Smooth muscle cell of the umbilical artery (primary cell): ENCODE results near the gene PCDHGA9. TPM values are rescaled to one million over a fixed set of nuclear protein-coding genes. Genes with fewer than 3 reads are reported as not detected.

Experiments
- total RNA-seq: library from RNA; depleted of rRNA; stranded (reverse); fragments of >200 nt; gene quantifications from 2 replicates; pipeline ENCODE4 v1.2.3, GENCODE V29; 2014

PCDHGA9 gene
- 3.6 and 4.5 TPM in 2 replicates for total RNA-seq

GRCh38 chr5:141402553-141403243 is at the start of gene PCDHGA9:
Gene PCDHGA9, plus strand, starts transcription at chr5:141402778. Its CDS starts 175 bp downstream, at chr5:141402953.

GRCh38 chr5:141354900-141355469 is 47.6 kb upstream of the PCDHGA9 start, which contains the start of gene PCDHGA4:
Gene PCDHGA4, plus strand, starts transcription at chr5:141355021. Its CDS starts 87 bp downstream, at chr5:141355108.

GRCh38 chr5:141359790-141360426 is 42.7 kb upstream of the PCDHGA9 start, which contains the start of gene PCDHGB2:
Gene PCDHGB2, plus strand, starts transcription at chr5:141359994. Its CDS starts 142 bp downstream, at chr5:141360136.

GRCh38 chr5:141363952-141364660 is 38.5 kb upstream of the PCDHGA9 start, which contains the start of gene PCDHGA5:
Gene PCDHGA5, plus strand, starts transcription at chr5:141364162. Its CDS starts 169 bp downstream, at chr5:141364331.

GRCh38 chr5:141369994-141370848 is 32.4 kb upstream of the PCDHGA9 start, which contains the start of gene PCDHGB3:
Gene PCDHGB3, plus strand, starts transcription at chr5:141370242. Its CDS starts 153 bp downstream, at chr5:141370395.

GRCh38 chr5:141373673-141374317 is 28.8 kb upstream of the PCDHGA9 start, which contains the start of gene PCDHGA6:
Gene PCDHGA6, plus strand, starts transcription at chr5:141373891. Its CDS starts 193 bp downstream, at chr5:141374084.

GRCh38 chr5:141382469-141383294 is 19.9 kb upstream of the PCDHGA9 start, which contains the start of gene PCDHGA7:
Gene PCDHGA7, plus strand, starts transcription at chr5:141382742. Its CDS starts 158 bp downstream, at chr5:141382900.

GRCh38 chr5:141387557-141388311 is 14.8 kb upstream of the PCDHGA9 start, which contains the start of gene PCDHGB4:
Gene PCDHGB4, plus strand, starts transcription at chr5:141387698. Its CDS starts 187 bp downstream, at chr5:141387885.

GRCh38 chr5:141392429-141393198 is 10.0 kb upstream of the PCDHGA9 start, which contains the start of gene PCDHGA8:
Gene PCDHGA8, plus strand, starts transcription at chr5:141392633. Its CDS starts 181 bp downstream, at chr5:141392814.

GRCh38 chr5:141397756-141398551 is 4.6 kb upstream of the PCDHGA9 start, which contains the start of gene PCDHGB5:
Gene PCDHGB5, plus strand, starts transcription at chr5:141397947. Its CDS starts 181 bp downstream, at chr5:141398128.

GRCh38 chr5:141407790-141408505 is 5.4 kb downstream of the PCDHGA9 start, which contains the start of gene PCDHGB6:
Gene PCDHGB6, plus strand, starts transcription at chr5:141408021. Its CDS starts 182 bp downstream, at chr5:141408203.

GRCh38 chr5:141412854-141413539 is 10.4 kb downstream of the PCDHGA9 start, which contains the start of gene PCDHGA10:
Gene PCDHGA10, plus strand, starts transcription at chr5:141412987. Its CDS starts 189 bp downstream, at chr5:141413176.

GRCh38 chr5:141417494-141418172 is 15.1 kb downstream of the PCDHGA9 start, which contains the start of gene PCDHGB7:
Gene PCDHGB7, plus strand, starts transcription at chr5:141417677. Its CDS starts 183 bp downstream, at chr5:141417860.

GRCh38 chr5:141420855-141421488 is 18.4 kb downstream of the PCDHGA9 start, which contains the start of gene PCDHGA11:
Gene PCDHGA11, plus strand, starts transcription at chr5:141421051. Its CDS starts 177 bp downstream, at chr5:141421228.

